Calu3 (cell line): ENCODE data around the gene EOMES. TPM values are rescaled to one million over a fixed set of nuclear protein-coding genes. Genes with fewer than 3 reads are reported as not detected.

Source experiments
- BruUV-seq: library from RNA; stranded (reverse); fragments of 400-500 nt; replicated peaks from 2 replicates; lab custom pipeline; 2021; lab: Mats Ljungman, UMichigan
- CTCF ChIA-PET: fragments of 300-600 bp; sonication (Branson Sonifier 250); formaldehyde crosslinking; loops from one replicate; lab custom pipeline; 2022; ENCODE audit warnings: antibody characterized with exemption; lab: Charles Lee
- DNase-seq: peaks from one replicate; pipeline ENCODE4 v3.0.0; 2022
- H3K27ac Mint-ChIP-seq: one replicate; pipeline ENCODE4 v1.8.0; 2022; ENCODE audit warnings: mixed read lengths; ENCODE audit not compliant: unreplicated experiment
- H3K27me3 Mint-ChIP-seq: one replicate; pipeline ENCODE4 v1.8.0; 2022; ENCODE audit warnings: mixed read lengths; ENCODE audit not compliant: unreplicated experiment
- H3K36me3 Mint-ChIP-seq: one replicate; pipeline ENCODE4 v1.8.0; 2022; ENCODE audit warnings: mild to moderate bottlenecking, moderate library complexity, mixed read lengths; ENCODE audit not compliant: insufficient read depth, unreplicated experiment
- H3K4me1 Mint-ChIP-seq: one replicate; pipeline ENCODE4 v1.8.0; 2022; ENCODE audit warnings: mild to moderate bottlenecking, low read depth, mixed read lengths; ENCODE audit not compliant: unreplicated experiment
- H3K4me3 Mint-ChIP-seq: one replicate; pipeline ENCODE4 v1.8.0; 2022; ENCODE audit warnings: mild to moderate bottlenecking, low read depth, moderate library complexity, mixed read lengths; ENCODE audit not compliant: unreplicated experiment
- H3K9me3 Mint-ChIP-seq: one replicate; pipeline ENCODE4 v1.8.0; 2022; ENCODE audit warnings: low read depth, mixed read lengths; ENCODE audit not compliant: unreplicated experiment
- CTCF ChIP-seq: fragments of 200-600 bp; IDR thresholded peaks from one replicate; pipeline ENCODE4 v1.8.0; 2022; ENCODE audit warnings: antibody characterized with exemption; ENCODE audit not compliant: unreplicated experiment
- intact Hi-C: fragments of 100-400 bp; cut with micrococcal nuclease; formaldehyde crosslinking; loops from one replicate; pipeline ENCODE4 v1.10.0; 2022; ENCODE audit not compliant: unreplicated experiment
- total RNA-seq: library from RNA; stranded (reverse); gene quantifications from 2 replicates; pipeline ENCODE4 v1.2.3, GENCODE V29; 2022

Gene EOMES
- total RNA-seq, 1 experiment from 2014 or later, result 0.61 TPM

GRCh38 chr3:27680517-27681246, 41.4 kb downstream of the EOMES start:
- intact Hi-C loops, result loop anchor here (2.0 to 5.0 kb wide), 4 partner anchors 200 to 370 kb away; no protein-coding TSS in a partner anchor
- no peaks in the 10 kb centered on the region for H3K27me3 Mint-ChIP-seq
- CTCF ChIA-PET, result interaction anchor here (0.6 to 1.7 kb wide), 19 partner anchors 15 to 1817 kb away, joined by 3 to 9 read pairs (median 4); partner anchors contain the start of genes AZI2 and ZCWPW2
- DNase-seq, result no peak
- H3K4me3 Mint-ChIP-seq, result peak overlapping the region; percentile 59
- H3K27ac Mint-ChIP-seq, result peak overlapping the region; percentile 92
- H3K36me3 Mint-ChIP-seq, result peaks cover 6% of the 10 kb centered on the region
- no peaks in the 10 kb centered on the region for H3K9me3 Mint-ChIP-seq
- H3K4me1 Mint-ChIP-seq, result peaks cover 40% of the 10 kb centered on the region
- no peak for TF ChIP-seq CTCF
- BruUV-seq, result no TSS peak

- Mint-ChIP-seq H3K36me3 (peaks cover 6% of the 10 kb centered on the region), H3K9me3 (no peaks in the 10 kb centered on the region), H3K27me3 (no peaks in the 10 kb centered on the region), H3K4me3 (no peak overlapping the region), H3K4me1 (peaks cover 41% of the 10 kb centered on the region), H3K27ac (no peak overlapping the region)
- no TSS peak for BruUV-seq
- intact Hi-C loops, result loop anchor here (2.0 to 10.0 kb wide), 7 partner anchors 37 to 369 kb away; no protein-coding TSS in a partner anchor
- no peak for TF ChIP-seq CTCF
- DNase-seq, result no peak
- CTCF ChIA-PET, result no interaction called here
Observed at GRCh38 chr3:27679691-27680090, 42.4 kb downstream of the EOMES start.

- CTCF ChIA-PET, result interaction anchor here (0.7 kb wide), 1 partner anchor 37 kb away, joined by 3 read pairs; no protein-coding TSS in a partner anchor
- intact Hi-C loops, result loop anchor here (5.0 to 10.0 kb wide), 3 partner anchors 36 to 153 kb away; no protein-coding TSS in a partner anchor
- no TSS peak for BruUV-seq
- peaks cover 55% of the 10 kb centered on the region for H3K4me1 Mint-ChIP-seq
- no peak for TF ChIP-seq CTCF
- no peaks in the 10 kb centered on the region for H3K27me3 Mint-ChIP-seq
- DNase-seq, result no peak
- H3K36me3 Mint-ChIP-seq, result peaks cover 6% of the 10 kb centered on the region
- no peaks in the 10 kb centered on the region for H3K9me3 Mint-ChIP-seq
- H3K27ac Mint-ChIP-seq, result no peak overlapping the region
- no peak overlapping the region for H3K4me3 Mint-ChIP-seq
Observed at GRCh38 chr3:27678234-27678633, 43.9 kb downstream of the EOMES start.

- TF ChIP-seq CTCF, result no peak
- no peak overlapping the region for H3K4me3 Mint-ChIP-seq
- CTCF ChIA-PET, result interaction anchor here (0.5 kb wide), 1 partner anchor 226 kb away, joined by 3 read pairs; no protein-coding TSS in a partner anchor
- no peaks in the 10 kb centered on the region for H3K27me3 Mint-ChIP-seq
- H3K27ac Mint-ChIP-seq, result peak overlapping the region; percentile 80
- peaks cover 6% of the 10 kb centered on the region for H3K36me3 Mint-ChIP-seq
- peaks cover 58% of the 10 kb centered on the region for H3K4me1 Mint-ChIP-seq
- H3K9me3 Mint-ChIP-seq, result no peaks in the 10 kb centered on the region
- no TSS peak for BruUV-seq
- intact Hi-C loops, result loop anchor here (5.0 to 10.0 kb wide), 3 partner anchors 35 to 153 kb away; no protein-coding TSS in a partner anchor
- no peak for DNase-seq
Observed at GRCh38 chr3:27677565-27677964, 44.6 kb downstream of the EOMES start.
